Left lung (tissue), 10 donors: ENCODE results near the gene HIGD2A. TPM values are rescaled to one million over a fixed set of nuclear protein-coding genes. Genes with fewer than 3 reads are reported as not detected.

ENCODE experiments used
- ATAC-seq: fragments of 200-7000 bp; cut with Tn5 transposase; one replicate; pipeline ENCODE4 v1.9.1; 2020; ENCODE audit warnings: moderate library complexity
- DNase-seq, 4 donors: peaks; one replicate each; pipeline ENCODE4 v3.0.0-alpha.2; 2013 to 2020
- H3K27ac ChIP-seq, 2 donors: fragments of 200-600 bp; sonication (generic) in 1 of 2; one replicate each; pipeline versions ENCODE4 v1.5.0 to v1.8.0; 2020 to 2021
- H3K27me3 ChIP-seq, 2 donors: fragments of 200-600 bp; sonication (generic) in 1 of 2; one replicate each; pipeline versions ENCODE4 v1.5.0 to v1.8.0; 2020 to 2021
- H3K36me3 ChIP-seq, 2 donors: fragments of 200-600 bp; sonication (generic) in 1 of 2; one replicate each; pipeline versions ENCODE4 v1.5.0 to v1.8.0; 2020 to 2021
- H3K4me1 ChIP-seq, 2 donors: fragments of 200-600 bp; one replicate each; pipeline ENCODE4 v1.8.0; 2021
- H3K4me3 ChIP-seq, 2 donors: fragments of 200-600 bp; sonication (generic) in 1 of 2; one replicate each; pipeline versions ENCODE4 v1.5.0 to v1.8.0; 2020 to 2021; ENCODE audit warnings: mild to moderate bottlenecking in 1 of 2
- H3K9me3 ChIP-seq, 2 donors: fragments of 200-600 bp; sonication (generic) in 1 of 2; one replicate each; pipeline versions ENCODE4 v1.5.0 to v1.8.0; 2020 to 2021
- intact Hi-C, 2 donors: fragments of 100-400 bp; cut with DNase I; formaldehyde crosslinking; loops; one replicate each; pipeline versions ENCODE4 v1.11.2 to v1.14.2; 2022
- polyA plus RNA-seq, 6 donors: library from polyadenylated mRNA; unstranded; fragments of 120-200 nt; gene quantifications; one replicate each; pipeline ENCODE4 v1.2.1, GENCODE V29; 2013; ENCODE audit not compliant: insufficient read length in 6 of 6
- total RNA-seq, 2 donors: library from RNA; stranded (reverse); fragmentation: NEBNext Ultra II Directional; extraction: Animal tissue kit (Norgen Biotek cat#: 25700); gene quantifications; one replicate each; pipeline ENCODE4 v1.2.1, GENCODE V29; 2021
- TF ChIP-seq, protein P1 (sequence below), 2 donors: fragments of 200-600 bp; sonication (generic) in 1 of 2; IDR thresholded peaks; one replicate each; pipeline versions ENCODE4 v1.5.0 to v1.8.0; 2021; ENCODE audit warnings: antibody characterized with exemption in 2 of 2
- donor health status: DM: no; HTN: yes; CAD: no.
- donor health status: DM: no; HTN: no; CAD: no.

The HIGD2A gene
- total and polyA plus RNA-seq, 8 donors: 77.7 to 110 (median 88.8) TPM

DNA sequence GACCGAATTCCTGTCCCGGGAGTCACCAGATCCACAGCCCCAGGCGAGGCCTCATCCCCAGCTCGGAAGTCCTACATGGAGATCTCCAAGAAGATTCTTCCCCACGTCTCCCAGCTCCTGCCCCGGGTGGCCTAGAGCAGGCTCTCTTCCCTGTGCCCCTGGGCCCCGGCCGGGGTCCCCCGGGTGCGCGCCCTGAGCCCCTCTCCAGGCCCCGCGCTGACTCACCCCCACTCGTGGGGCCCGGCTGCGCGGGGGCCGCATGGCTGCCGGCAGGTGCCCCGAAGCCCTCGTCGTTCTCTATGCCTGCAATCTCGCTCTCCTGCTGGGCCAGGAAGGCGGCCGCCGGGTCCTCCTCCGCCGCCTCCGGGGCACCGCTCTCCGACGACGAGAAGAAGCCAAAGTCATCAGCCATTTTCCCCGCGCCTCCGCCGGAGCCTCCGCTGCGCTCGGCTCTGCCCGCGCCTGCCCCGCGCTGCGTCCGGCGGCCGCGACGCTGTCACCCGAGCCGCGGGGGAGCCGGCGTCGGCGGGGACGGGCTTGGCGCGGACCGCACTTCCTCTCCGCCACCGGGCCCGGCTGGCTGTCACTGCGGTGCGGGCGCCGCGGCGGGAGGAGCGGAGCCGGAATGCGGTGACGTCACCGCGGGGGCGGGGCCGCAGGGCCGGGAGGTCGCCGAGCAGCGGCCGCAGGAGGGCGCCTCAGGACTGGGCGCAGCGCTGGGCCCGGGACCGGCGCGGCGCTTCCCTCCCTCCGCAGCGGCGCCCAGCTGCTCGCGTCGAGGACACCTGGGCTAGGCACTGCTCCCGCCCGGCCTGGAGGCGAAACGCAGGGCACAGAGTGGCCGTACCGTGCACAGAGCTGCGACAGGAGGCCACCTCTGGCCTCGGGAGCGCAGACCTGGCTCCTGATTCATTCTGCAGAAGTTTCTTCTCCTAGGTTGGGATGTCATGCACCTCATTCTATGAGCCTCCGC, 27.7 kb downstream of the HIGD2A start, which contains the start of gene CLTB:
TSS of gene CLTB (minus strand) at position 588 of the 973 bp plus-strand sequence. CDS start at position 412, 176 bp downstream.
- no peaks in the 10 kb centered on the region for H3K27me3 ChIP-seq
- H3K36me3 ChIP-seq: no peaks in the 10 kb centered on the region
- DNase-seq (peak; percentile 91 to 100 (median 94)), ATAC-seq (peak; percentile 97)
- H3K9me3 ChIP-seq: no peaks in the 10 kb centered on the region
- peak within 1 kb of the TSS; percentile 96 to 99 for H3K4me3 ChIP-seq
- H3K4me1 ChIP-seq: peaks cover 24 to 51% of the 10 kb centered on the region in 2 donors
- intact Hi-C loops: no loop called here
- TF ChIP-seq, protein P1, sequence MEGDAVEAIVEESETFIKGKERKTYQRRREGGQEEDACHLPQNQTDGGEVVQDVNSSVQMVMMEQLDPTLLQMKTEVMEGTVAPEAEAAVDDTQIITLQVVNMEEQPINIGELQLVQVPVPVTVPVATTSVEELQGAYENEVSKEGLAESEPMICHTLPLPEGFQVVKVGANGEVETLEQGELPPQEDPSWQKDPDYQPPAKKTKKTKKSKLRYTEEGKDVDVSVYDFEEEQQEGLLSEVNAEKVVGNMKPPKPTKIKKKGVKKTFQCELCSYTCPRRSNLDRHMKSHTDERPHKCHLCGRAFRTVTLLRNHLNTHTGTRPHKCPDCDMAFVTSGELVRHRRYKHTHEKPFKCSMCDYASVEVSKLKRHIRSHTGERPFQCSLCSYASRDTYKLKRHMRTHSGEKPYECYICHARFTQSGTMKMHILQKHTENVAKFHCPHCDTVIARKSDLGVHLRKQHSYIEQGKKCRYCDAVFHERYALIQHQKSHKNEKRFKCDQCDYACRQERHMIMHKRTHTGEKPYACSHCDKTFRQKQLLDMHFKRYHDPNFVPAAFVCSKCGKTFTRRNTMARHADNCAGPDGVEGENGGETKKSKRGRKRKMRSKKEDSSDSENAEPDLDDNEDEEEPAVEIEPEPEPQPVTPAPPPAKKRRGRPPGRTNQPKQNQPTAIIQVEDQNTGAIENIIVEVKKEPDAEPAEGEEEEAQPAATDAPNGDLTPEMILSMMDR (IDR thresholded peaks at IDR 0.05): peak; percentile 66 to 82
- peak within 1 kb of the TSS; percentile 87 to 93 for H3K27ac ChIP-seq

DNA sequence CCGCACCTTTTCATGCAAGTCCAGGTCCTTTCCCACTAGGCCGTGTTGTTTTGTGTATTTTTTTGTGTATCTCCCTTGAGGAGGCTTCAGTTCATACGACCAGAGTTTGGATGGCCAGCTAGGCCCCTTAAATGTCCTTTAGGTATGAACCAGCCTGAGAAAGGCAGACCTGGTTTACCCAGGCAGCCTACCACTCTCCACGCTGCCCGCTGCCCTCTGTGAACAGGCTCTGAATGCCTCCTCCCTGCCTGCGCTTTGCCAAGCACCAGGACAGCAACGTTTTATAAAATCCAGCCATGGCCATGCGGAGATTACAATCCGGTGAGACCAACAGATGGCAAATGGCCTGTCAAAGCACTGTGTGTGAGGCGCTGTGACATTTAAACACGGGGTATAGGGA, 28.4 kb downstream of the HIGD2A start:
- no peaks in the 10 kb centered on the region for H3K27me3 ChIP-seq
- peaks cover 24 to 46% of the 10 kb centered on the region in 2 donors for H3K4me1 ChIP-seq
- H3K27ac ChIP-seq: peak overlapping the region in 1 of 2 donors; percentile 93
- intact Hi-C loops: no loop called here
- TF ChIP-seq, protein P1 (IDR thresholded peaks at IDR 0.05): no peak
- no peak for DNase-seq
- no peaks in the 10 kb centered on the region for H3K36me3 ChIP-seq
- ATAC-seq: no peak
- H3K4me3 ChIP-seq: peak overlapping the region in 1 of 2 donors; percentile 96
- no peaks in the 10 kb centered on the region for H3K9me3 ChIP-seq

DNA sequence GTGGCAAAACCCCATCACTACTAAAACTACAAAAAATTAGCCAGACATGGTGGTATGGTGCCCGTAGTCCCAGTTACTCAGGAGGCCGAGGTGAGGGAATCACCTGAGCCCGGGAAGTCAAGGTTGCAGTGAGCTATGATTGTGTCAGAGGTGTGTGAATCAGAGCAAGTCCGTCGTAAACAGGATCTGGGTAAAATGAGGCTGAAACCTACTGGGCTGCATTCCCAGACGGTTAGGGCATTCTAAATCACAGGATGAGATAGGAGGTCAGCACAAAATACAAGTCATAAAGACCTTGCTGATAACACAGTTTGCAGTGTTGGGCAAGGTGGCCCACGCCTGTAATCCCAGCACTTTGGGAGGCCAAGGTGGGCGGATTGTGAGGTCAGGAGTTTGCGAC, 29.7 kb downstream of the HIGD2A start:
- Histone ChIP-seq H3K27ac (no peak overlapping the region), H3K4me3 (no peak overlapping the region), H3K9me3 (no peaks in the 10 kb centered on the region), H3K36me3 (no peaks in the 10 kb centered on the region), H3K27me3 (no peaks in the 10 kb centered on the region), H3K4me1 (peaks cover 24 to 33% of the 10 kb centered on the region in 2 donors)
- TF ChIP-seq, protein P1 (IDR thresholded peaks at IDR 0.05): no peak
- intact Hi-C loops: no loop called here
- DNase-seq: no peak
- no peak for ATAC-seq

DNA sequence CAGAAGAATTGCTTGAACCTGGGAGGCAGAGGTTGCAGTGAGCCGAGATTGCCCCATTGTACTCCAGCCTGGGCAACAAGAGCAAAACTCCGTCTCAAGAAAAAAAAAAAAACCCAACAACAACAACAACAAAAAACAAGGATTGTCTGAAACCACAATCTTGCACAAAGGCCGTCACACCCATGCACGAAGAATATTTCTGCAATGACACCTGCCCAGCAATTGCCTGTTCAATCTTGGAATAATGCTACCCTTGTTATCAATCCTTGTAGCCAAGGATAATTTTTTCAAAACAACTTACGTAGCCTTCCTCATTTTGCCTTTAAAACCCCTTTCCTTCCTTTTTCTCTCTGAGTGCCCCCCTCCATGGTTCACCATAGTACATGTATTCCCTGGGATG, 31.5 kb downstream of the HIGD2A start:
- TF ChIP-seq, protein P1 (IDR thresholded peaks at IDR 0.05): no peak
- intact Hi-C loops: no loop called here
- no peak for DNase-seq
- no peak overlapping the region for H3K27ac ChIP-seq
- no peaks in the 10 kb centered on the region for H3K36me3 ChIP-seq
- no peak overlapping the region for H3K4me3 ChIP-seq
- no peaks in the 10 kb centered on the region for H3K27me3 ChIP-seq
- H3K9me3 ChIP-seq: no peaks in the 10 kb centered on the region
- ATAC-seq: no peak
- H3K4me1 ChIP-seq: peaks cover 12 to 15% of the 10 kb centered on the region in 2 donors

DNA sequence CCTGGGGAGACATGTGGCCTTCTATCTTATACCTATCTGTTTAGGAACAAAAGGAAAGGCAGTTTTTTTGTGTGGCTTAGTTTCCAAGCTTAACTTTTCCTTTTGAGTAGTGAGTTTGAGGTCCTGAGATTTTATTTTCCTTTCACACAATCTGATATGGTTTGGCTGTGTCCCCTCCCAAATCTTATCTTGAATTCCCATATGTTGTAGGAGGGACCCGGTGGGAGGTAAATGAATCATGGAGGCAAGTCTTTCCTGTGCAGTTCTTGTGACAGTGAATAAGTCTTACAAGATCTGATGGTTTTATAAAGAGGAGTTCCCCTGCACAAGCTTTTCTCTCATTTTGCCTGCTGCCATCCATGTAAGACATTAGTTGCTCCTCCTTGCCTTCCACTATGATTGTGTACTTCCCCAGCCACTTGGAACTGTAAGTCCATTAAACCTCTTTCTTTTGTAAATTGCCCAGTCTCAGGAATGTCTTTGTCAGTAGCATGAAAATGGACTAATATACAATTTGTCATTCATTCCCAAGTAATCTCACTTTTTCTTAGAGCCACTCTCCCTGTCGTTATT, 32.5 kb downstream of the HIGD2A start:
- ATAC-seq (no peak), DNase-seq (no peak)
- H3K36me3 ChIP-seq: no peaks in the 10 kb centered on the region
- TF ChIP-seq, protein P1 (IDR thresholded peaks at IDR 0.05): no peak
- H3K4me1 ChIP-seq: peaks cover 5 to 8% of the 10 kb centered on the region in 2 donors
- no peak overlapping the region for H3K4me3 ChIP-seq
- H3K27me3 ChIP-seq: no peaks in the 10 kb centered on the region
- intact Hi-C loops: no loop called here
- no peaks in the 10 kb centered on the region for H3K9me3 ChIP-seq
- H3K27ac ChIP-seq: no peak overlapping the region
